Cardiac fibroblast (primary cell): ENCODE results near the gene IL12RB1.
"Not testable (repeated sequence)": the region's sequence is repeated elsewhere in the genome, so short reads cannot be mapped to it uniquely, and the experiment has no call there.

Experiments
- DNase-seq, 2 donors: peaks; one replicate each; pipeline versions ENCODE4 v3.0.0 to v3.0.0-alpha.2; 2010; ENCODE audit warnings: low read depth in 2 of 2
- H3K4me3 ChIP-seq, 2 donors: replicated peaks in 1 of 2; 1 replicate in 1 of 2; 2 replicates in 1 of 2; pipeline ENCODE4 v1.5.1; 2011; ENCODE audit warnings: low read depth in 2 of 2, low read length in 2 of 2, mild to moderate bottlenecking in 2 of 2, moderate library complexity in 1 of 2
- TF ChIP-seq, protein P1 (sequence below): IDR thresholded peaks from one replicate; pipeline ENCODE4 v1.5.1; 2011; ENCODE audit warnings: low read depth, mild to moderate bottlenecking, low read length, inconsistent platforms

Gene IL12RB1

DNA sequence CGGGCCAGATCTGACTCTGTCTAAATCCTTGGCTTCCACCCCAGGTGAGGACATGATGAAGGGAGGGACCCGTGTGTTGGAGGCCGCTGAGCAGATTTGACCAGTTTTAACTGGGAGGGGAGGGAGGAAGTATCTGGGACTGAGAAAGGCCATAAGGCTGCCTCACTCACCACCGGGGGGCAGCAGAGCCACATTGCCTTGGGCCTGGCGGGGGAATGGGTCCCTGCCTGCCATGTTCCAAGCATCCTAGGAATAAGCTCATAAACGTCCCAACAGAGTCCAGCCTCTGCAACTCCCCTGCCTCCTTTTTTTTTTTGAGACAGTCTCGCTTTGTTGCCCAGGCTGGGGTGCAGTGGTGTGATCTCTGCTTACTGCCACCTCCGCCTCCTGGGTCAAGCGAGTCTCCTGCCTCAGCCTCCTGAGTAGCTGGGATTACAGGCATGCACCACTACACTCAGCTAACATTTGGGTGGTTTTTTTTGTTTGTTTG, 26.3 kb upstream of the IL12RB1 start:
- DNase-seq: peak; percentile 86 to 87
- no peak overlapping the region for H3K4me3 ChIP-seq
- TF ChIP-seq, protein P1, sequence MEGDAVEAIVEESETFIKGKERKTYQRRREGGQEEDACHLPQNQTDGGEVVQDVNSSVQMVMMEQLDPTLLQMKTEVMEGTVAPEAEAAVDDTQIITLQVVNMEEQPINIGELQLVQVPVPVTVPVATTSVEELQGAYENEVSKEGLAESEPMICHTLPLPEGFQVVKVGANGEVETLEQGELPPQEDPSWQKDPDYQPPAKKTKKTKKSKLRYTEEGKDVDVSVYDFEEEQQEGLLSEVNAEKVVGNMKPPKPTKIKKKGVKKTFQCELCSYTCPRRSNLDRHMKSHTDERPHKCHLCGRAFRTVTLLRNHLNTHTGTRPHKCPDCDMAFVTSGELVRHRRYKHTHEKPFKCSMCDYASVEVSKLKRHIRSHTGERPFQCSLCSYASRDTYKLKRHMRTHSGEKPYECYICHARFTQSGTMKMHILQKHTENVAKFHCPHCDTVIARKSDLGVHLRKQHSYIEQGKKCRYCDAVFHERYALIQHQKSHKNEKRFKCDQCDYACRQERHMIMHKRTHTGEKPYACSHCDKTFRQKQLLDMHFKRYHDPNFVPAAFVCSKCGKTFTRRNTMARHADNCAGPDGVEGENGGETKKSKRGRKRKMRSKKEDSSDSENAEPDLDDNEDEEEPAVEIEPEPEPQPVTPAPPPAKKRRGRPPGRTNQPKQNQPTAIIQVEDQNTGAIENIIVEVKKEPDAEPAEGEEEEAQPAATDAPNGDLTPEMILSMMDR: peak; percentile 98

DNA sequence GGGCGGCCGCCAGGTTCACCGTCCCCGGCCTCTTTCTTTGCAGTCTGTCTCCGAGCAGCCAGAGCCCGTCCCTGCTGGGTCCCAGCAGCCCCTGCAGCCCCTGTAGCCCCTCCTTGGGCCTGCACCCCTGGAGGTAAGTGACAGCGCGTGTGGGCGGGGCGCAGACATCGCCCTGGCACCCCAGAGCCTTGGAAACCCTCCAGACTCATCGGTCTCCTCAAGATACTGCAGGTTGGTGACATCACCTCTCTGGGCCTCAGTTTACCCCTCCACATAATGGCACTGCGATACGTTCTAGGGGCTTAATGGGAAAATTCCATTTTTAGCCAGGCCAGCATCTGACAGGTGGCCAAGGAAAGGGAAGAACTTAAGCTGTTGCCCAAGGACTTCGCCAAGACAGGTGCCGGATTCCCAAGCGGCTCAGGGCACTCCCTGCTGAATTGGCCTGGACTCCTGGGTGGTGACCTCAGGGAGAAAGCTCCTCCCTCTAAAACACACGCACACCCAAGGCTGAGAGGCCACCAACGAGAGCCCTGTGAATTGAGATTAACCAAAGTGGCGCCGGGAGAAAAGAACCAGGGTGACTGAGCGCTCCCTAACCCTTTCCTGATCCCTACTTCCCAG, 24.0 kb upstream of the IL12RB1 start:
- DNase-seq: no peak
- TF ChIP-seq, protein P1: no peak
- peak overlapping the region; percentile 78 to 82 for H3K4me3 ChIP-seq

DNA sequence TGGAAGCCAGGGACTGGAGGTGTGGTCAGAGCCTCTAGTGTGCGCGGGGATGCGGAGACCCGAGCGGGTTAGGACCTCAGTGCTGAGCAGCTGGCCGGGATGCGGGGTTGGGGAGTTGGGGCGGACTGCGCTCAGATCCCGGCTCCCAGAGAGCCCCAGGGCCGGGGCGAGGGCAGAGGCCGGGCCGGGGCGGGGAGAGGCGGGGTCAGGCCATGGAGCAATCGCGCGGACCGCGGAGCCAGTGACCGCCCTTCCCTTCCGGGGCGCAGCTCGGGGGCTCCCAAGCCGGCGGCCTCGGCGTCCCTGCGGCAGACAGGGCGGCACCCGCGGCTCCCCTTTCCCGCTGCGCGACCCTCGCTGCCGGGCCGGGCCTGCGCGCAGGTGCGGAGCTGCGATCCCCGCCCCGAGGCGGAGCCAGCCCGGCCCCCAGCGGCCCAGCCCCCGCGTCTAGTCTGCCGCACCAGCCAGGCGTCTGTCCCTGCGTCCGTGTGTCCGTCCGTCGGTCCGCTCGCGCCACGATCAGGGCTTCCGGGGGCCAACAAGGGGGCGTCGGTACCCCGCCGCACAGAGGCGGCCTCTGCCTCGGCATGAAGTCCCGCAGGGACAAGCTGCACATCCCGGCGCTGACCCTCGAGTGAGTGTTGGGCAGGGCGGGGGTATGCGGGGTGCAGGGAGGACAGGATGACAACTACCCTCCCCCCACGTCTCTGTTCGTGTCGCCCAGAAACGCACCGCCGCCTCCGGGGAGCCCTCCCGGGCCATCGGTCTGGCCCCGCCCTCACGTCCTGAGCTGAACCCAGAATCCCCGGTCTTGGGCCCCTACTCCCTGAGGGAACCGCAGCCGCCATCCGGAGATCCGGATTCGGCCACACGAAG, 23.2 kb upstream of the IL12RB1 start:
- TF ChIP-seq, protein P1: no peak
- no peak for DNase-seq
- peak overlapping the region; percentile 78 to 82 for H3K4me3 ChIP-seq

DNA sequence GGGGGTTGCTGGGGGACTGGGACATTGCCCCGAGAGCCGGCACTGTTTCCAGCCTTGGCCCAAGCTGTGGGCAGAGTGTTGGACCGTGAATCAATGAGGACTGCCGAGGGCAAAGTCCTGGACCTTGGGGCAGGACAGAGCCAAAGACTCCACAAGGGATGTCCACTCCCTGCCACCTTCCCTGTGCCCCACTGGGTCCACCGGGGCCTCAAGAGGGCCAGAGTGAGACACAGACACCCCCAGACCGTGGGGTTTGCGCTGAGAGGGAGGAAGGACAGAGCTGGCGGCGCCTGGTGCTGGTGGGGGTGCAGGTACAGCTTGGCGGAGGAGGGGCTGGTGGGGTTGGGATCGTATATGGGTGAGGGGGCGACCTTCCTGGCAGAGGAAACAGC, 22.6 kb upstream of the IL12RB1 start:
- no peak for DNase-seq
- TF ChIP-seq, protein P1: no peak
- peak overlapping the region; percentile 78 to 82 for H3K4me3 ChIP-seq

DNA sequence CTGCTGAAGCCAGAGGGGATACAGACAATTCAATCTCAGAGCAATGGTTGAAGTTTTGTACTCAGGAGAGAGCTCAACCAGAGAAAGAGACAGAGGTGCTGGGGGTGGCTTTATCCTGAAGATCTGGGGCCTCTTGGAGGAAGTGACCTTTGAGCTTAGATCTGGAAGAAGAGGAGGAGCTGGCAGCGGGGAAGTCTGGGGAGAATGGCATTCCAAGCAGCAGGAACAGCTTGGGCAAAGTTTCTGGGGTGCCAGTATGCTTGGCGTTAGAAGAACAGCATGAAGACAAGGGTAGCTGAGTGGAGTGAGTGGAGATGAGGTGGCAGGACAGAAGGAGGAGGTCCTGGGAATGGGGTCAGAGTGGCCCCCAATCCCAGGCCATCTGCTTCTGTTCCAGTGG, 22.2 kb upstream of the IL12RB1 start:
- DNase-seq: no peak
- TF ChIP-seq, protein P1: no peak

DNA sequence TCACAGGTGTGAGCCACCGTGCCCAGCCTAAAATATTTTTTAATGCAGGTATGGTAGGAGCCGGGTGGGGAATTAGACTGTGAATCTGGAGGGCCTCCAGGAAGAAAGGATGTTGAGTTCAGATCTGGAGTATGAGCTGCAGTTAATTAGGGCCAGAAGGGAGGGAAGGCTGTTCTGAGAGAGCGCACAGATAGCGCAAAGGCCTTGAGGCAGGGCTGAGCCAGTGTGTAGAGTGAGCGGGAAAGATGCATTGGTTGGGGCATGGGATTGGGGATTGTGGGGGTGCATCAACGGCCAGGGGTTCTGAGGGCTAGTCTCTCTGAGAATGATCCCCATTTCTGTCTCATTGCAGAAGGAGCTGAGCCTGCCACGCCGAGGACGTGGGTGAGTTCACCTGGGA, 20.5 kb upstream of the IL12RB1 start:
- no peak for DNase-seq
- H3K4me3 ChIP-seq: no peak overlapping the region
- TF ChIP-seq, protein P1: no peak

More for the DNA sequence above, 22.2 kb upstream of the IL12RB1 start:
- no peak overlapping the region for H3K4me3 ChIP-seq

DNA sequence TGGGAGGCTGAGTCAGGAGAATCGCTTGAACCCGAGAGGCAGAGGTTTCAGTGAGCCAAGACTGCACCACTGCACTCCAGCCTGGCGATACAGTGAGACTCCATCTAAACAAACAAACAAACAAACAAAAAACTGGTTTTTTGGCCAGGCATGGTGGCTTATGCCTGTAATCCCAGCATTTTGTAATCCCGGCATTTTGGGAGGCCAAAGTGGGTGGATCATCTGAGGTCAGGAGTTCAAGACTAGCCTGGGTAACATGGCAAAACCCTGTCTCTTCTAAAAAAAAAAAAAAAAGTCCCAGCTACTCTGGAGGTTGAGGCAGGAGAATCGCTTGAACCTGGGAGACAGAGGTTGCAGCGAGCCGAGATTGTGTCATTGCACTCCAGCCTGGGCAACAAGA, 18.5 kb upstream of the IL12RB1 start:
- DNase-seq, H3K4me3 ChIP-seq: not testable (repeated sequence)
